GM12891 (cell line): ENCODE results near the gene SIK3.

ENCODE experiments used
- POLR2A ChIP-seq: IDR thresholded peaks from 2 replicates; pipeline ENCODE4 v1.6.1; 2011; ENCODE audit warnings: low read depth, low read length, control low read depth
- POLR2AphosphoS5 ChIP-seq: IDR thresholded peaks from 2 replicates; pipeline ENCODE4 v1.6.1; 2011; ENCODE audit warnings: low read depth, low read length, control low read depth
- TAF1 ChIP-seq: IDR thresholded peaks from 2 replicates; pipeline ENCODE4 v1.6.1; 2011; ENCODE audit warnings: low read depth, low read length, control low read depth

DNA sequence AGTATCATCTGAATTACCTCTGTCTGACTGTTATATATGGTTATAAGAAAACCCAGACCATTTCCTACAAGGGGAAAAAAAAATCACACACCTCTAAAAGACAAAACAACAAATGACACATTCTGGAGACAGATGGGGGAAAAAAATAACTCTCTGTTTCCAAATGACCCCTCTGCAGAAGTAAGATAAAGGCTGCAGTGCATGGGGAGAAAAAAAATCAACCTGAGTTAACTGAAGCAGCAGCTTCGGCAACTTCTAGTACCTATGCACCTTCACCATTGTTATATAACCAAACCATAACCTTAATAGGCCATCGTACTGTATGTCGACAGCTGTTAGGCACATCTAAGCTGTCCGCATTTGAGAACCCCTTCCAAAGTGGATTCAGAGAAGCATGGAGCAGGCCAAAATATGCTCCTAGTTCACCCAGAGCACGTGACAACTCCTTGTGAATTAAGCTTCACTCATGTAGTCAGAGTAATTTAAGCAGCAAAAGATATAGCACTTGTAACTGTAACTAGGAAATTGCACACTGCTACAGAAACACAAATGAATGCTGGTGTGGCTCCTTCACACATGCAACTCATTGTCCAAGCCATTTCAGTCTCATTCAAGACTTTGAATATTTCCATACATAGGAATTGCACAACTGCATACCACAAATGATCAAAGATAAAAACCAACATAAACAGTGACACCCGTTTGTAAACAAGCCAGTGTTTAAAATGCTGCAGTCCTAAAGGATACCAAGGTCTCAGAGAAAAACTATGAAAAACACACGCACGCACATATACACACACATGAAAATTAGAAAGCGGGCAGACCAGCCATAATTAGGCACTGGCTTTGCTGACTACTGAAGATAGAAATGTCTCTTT lies 2.7 kb downstream of the SIK3 start:
- TF ChIP-seq POLR2AphosphoS5 (no peak), POLR2A (no peak), TAF1 (no peak)
